ENCODE data around the gene SGPL1.

Gene SGPL1

DNA sequence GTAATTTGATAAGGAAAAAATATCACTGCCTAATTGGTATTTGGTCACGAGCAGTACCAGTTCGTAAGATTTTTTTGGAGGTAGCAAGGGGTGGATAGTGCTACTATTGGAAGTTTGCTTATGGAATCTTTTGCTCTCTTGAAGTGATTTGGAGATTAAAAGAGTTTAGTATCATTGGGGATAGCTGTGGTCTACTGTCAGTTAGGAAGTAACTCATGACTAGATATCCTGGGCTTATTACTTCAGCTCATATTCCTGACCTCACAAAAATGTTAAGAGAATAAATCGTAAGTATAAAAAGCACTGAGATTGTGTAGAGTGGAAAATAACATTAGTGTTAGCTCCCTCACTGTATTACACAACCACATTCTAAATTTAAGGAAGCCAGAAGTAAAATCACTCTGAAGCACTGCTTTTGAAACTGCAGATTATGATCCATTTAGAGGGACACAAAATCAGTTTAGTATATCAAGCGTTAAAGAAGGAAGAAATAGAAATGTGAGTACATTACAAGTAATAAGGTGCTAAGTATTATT is 22.6 kb downstream of the SGPL1 start:
- TF ChIP-seq TCF12 (IDR thresholded peaks at IDR 0.05; ENCODE audit: low read depth) (no peak), RAD21 (IDR thresholded peaks at IDR 0.05; ENCODE audit: low read depth) (no peak), NFIC (IDR thresholded peaks at IDR 0.05) (no peak), EGR1 (IDR thresholded peaks at IDR 0.05) (no peak), ZBTB7A (IDR thresholded peaks at IDR 0.05; ENCODE audit: low read depth) (no peak), CREB1 (IDR thresholded peaks at IDR 0.05; ENCODE audit: low read depth) (no peak), EP300 (IDR thresholded peaks at IDR 0.05; ENCODE audit: borderline replicate concordance) (no peak), TAF1 (IDR thresholded peaks at IDR 0.05; ENCODE audit: low read depth) (no peak), FOXM1 (IDR thresholded peaks at IDR 0.05; ENCODE audit: borderline replicate concordance, low read depth) (no peak), CEBPB (IDR thresholded peaks at IDR 0.05) (no peak), TEAD4 (IDR thresholded peaks at IDR 0.05) (no peak), YY1 (IDR thresholded peaks at IDR 0.05; ENCODE audit: low read depth) (no peak)
- TF ChIP-seq, protein P1, sequence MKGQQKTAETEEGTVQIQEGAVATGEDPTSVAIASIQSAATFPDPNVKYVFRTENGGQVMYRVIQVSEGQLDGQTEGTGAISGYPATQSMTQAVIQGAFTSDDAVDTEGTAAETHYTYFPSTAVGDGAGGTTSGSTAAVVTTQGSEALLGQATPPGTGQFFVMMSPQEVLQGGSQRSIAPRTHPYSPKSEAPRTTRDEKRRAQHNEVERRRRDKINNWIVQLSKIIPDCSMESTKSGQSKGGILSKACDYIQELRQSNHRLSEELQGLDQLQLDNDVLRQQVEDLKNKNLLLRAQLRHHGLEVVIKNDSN (IDR thresholded peaks at IDR 0.05), result no peak
- TF ChIP-seq, protein P2, sequence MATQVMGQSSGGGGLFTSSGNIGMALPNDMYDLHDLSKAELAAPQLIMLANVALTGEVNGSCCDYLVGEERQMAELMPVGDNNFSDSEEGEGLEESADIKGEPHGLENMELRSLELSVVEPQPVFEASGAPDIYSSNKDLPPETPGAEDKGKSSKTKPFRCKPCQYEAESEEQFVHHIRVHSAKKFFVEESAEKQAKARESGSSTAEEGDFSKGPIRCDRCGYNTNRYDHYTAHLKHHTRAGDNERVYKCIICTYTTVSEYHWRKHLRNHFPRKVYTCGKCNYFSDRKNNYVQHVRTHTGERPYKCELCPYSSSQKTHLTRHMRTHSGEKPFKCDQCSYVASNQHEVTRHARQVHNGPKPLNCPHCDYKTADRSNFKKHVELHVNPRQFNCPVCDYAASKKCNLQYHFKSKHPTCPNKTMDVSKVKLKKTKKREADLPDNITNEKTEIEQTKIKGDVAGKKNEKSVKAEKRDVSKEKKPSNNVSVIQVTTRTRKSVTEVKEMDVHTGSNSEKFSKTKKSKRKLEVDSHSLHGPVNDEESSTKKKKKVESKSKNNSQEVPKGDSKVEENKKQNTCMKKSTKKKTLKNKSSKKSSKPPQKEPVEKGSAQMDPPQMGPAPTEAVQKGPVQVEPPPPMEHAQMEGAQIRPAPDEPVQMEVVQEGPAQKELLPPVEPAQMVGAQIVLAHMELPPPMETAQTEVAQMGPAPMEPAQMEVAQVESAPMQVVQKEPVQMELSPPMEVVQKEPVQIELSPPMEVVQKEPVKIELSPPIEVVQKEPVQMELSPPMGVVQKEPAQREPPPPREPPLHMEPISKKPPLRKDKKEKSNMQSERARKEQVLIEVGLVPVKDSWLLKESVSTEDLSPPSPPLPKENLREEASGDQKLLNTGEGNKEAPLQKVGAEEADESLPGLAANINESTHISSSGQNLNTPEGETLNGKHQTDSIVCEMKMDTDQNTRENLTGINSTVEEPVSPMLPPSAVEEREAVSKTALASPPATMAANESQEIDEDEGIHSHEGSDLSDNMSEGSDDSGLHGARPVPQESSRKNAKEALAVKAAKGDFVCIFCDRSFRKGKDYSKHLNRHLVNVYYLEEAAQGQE (IDR thresholded peaks at IDR 0.05; ENCODE audit: low read depth), result no peak
- TF ChIP-seq, protein P3, sequence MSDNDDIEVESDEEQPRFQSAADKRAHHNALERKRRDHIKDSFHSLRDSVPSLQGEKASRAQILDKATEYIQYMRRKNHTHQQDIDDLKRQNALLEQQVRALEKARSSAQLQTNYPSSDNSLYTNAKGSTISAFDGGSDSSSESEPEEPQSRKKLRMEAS (IDR thresholded peaks at IDR 0.05), result no peak

DNA sequence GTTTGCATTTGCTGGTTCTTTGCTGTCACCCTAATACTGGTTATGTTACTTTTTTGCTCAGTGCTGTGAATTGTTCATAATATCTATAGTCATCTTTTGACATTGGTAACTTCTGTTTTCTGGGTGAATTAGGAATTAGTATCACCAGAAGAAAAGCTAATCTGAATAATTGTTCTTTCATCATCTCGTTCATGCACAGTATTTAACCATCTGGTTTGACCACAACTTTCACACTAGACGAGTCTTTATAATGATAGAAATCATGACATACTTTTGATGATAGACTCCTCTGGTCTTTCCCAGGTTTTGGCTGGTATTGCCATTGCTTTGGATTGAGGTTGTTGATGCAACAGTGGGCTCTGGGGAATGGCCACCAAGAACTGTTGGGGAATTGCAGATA is 25.1 kb downstream of the SGPL1 start:
- TF ChIP-seq TEAD4 (IDR thresholded peaks at IDR 0.05) (no peak), CREB1 (IDR thresholded peaks at IDR 0.05; ENCODE audit: low read depth) (no peak), NFIC (IDR thresholded peaks at IDR 0.05) (no peak), CEBPB (IDR thresholded peaks at IDR 0.05) (no peak), EGR1 (IDR thresholded peaks at IDR 0.05) (no peak), EP300 (IDR thresholded peaks at IDR 0.05; ENCODE audit: borderline replicate concordance) (no peak), TAF1 (IDR thresholded peaks at IDR 0.05; ENCODE audit: low read depth) (no peak), TCF12 (IDR thresholded peaks at IDR 0.05; ENCODE audit: low read depth) (no peak), FOXM1 (IDR thresholded peaks at IDR 0.05; ENCODE audit: borderline replicate concordance, low read depth) (no peak), ZBTB7A (IDR thresholded peaks at IDR 0.05; ENCODE audit: low read depth) (no peak), YY1 (IDR thresholded peaks at IDR 0.05; ENCODE audit: low read depth) (no peak), RAD21 (IDR thresholded peaks at IDR 0.05; ENCODE audit: low read depth) (no peak)
- TF ChIP-seq, protein P3 (IDR thresholded peaks at IDR 0.05), result no peak
- TF ChIP-seq, protein P1 (IDR thresholded peaks at IDR 0.05), result no peak
- TF ChIP-seq, protein P2 (IDR thresholded peaks at IDR 0.05; ENCODE audit: low read depth), result no peak

DNA sequence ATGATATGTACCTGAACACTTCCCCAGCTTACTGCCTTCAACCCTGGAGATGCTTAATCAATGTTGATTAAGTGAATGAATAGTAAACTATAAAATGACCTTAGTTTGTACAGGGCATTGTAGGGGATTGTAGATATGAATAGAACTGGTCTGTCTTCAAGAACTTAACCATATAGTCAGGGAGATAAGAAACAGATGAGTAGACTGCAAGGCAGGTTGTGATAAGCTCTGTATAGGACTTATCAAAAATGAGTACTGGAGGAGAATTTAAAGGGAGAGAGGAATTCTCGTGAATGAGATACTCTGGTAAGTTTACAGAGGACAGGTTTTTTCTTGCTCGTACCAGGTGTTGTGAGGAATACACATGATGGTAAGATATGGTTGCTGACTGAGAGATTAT is 27.6 kb downstream of the SGPL1 start:
- TF ChIP-seq ZBTB7A (IDR thresholded peaks at IDR 0.05; ENCODE audit: low read depth) (no peak), CREB1 (IDR thresholded peaks at IDR 0.05; ENCODE audit: low read depth) (no peak), TEAD4 (IDR thresholded peaks at IDR 0.05) (no peak), EP300 (IDR thresholded peaks at IDR 0.05; ENCODE audit: borderline replicate concordance) (no peak), NFIC (IDR thresholded peaks at IDR 0.05) (no peak)

DNA sequence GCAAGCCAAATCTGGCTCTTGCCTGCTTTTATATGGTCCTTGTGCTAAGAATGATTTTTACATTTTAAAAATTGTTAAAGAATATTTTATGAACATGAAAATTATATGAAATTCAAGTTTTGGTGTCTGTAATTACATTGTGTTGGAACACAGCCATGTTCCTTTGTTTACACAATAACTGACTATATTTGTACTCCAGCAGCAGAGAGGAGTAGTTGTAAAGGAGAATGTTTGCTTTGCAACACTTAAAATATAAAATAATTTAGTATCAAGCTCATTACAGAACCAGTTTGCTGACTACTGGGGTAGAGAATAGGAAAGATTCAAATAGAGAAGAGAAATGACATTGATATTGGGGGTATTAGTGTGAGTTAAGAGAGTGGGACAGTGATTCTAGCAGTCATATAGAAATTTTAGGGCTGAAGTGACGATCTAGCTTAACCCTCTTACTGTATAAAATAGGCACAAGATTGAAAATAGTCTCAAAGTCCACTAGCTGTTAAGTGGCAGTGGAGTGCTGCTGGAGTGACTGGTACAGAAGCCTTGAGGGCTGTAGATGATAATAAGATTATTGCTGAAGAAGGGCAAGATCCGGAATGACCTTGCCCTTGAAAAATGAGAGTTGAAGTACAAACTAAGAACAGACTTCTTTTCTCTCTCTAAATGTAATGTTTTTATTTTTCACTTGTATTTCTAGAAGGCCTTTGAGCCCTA is 28.2 kb downstream of the SGPL1 start:
- TF ChIP-seq NFIC (IDR thresholded peaks at IDR 0.05) (no peak), YY1 (IDR thresholded peaks at IDR 0.05; ENCODE audit: low read depth) (no peak), ZBTB7A (IDR thresholded peaks at IDR 0.05; ENCODE audit: low read depth) (no peak)
- TF ChIP-seq, protein P2 (IDR thresholded peaks at IDR 0.05; ENCODE audit: low read depth), result no peak

All from Ishikawa (cell line).